SK-N-SH treated with all-trans-retinoic acid at 6 μM for 48 hours (cell line): ENCODE data around the gene CHAF1B.

Experiments used
- ARNTL ChIP-seq: fragments of 450-650 bp; formaldehyde crosslinking; IDR thresholded peaks from 2 replicates; pipeline ENCODE4 v1.5.0; 2020; ENCODE audit warnings: low read depth, mild to moderate bottlenecking, moderate library complexity, borderline replicate concordance
- CSDC2 ChIP-seq: fragments of 250-450 bp; sonication (Bioruptor Pico); IDR thresholded peaks from 2 replicates; pipeline ENCODE4 v1.5.0; 2020; ENCODE audit warnings: mild to moderate bottlenecking, moderate library complexity
- ISL1 ChIP-seq: fragments of 250-450 bp; sonication (Bioruptor Pico); IDR thresholded peaks from 2 replicates; pipeline ENCODE4 v2.1.2; 2022; ENCODE audit warnings: mild to moderate bottlenecking, moderate library complexity
- ZC3H10 ChIP-seq: fragments of 250-450 bp; sonication (Bioruptor Pico); IDR thresholded peaks from 2 replicates; pipeline ENCODE4 v1.5.1; 2021; ENCODE audit warnings: mild to moderate bottlenecking, moderate library complexity
- ZFP30 ChIP-seq: fragments of 450-650 bp; formaldehyde crosslinking; IDR thresholded peaks from 2 replicates; pipeline ENCODE4 v1.5.0; 2022; ENCODE audit warnings: mild to moderate bottlenecking, moderate library complexity
- TF ChIP-seq, protein P1 (sequence below): fragments of 250-450 bp; sonication (Bioruptor Pico); IDR thresholded peaks from 2 replicates; pipeline ENCODE4 v1.5.1; 2021; ENCODE audit warnings: mild to moderate bottlenecking, moderate library complexity

GRCh38 chr21:36359185-36359584 is 26.0 kb upstream of the CHAF1B start:
- TF ChIP-seq ISL1 (CRISPR knock-in tag) (no peak), ARNTL (CRISPR knock-in tag) (no peak), ZFP30 (CRISPR knock-in tag) (no peak), ZC3H10 (CRISPR knock-in tag) (no peak), CSDC2 (CRISPR knock-in tag) (no peak)
- TF ChIP-seq, protein P1, sequence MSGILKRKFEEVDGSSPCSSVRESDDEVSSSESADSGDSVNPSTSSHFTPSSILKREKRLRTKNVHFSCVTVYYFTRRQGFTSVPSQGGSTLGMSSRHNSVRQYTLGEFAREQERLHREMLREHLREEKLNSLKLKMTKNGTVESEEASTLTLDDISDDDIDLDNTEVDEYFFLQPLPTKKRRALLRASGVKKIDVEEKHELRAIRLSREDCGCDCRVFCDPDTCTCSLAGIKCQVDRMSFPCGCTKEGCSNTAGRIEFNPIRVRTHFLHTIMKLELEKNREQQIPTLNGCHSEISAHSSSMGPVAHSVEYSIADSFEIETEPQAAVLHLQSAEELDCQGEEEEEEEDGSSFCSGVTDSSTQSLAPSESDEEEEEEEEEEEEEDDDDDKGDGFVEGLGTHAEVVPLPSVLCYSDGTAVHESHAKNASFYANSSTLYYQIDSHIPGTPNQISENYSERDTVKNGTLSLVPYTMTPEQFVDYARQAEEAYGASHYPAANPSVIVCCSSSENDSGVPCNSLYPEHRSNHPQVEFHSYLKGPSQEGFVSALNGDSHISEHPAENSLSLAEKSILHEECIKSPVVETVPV (CRISPR knock-in tag): no peak
